DLD1 (cell line): ENCODE results near the gene SLC6A12.
"Not testable (repeated sequence)": the region's sequence is repeated elsewhere in the genome, so short reads cannot be mapped to it uniquely, and the experiment has no call there.

Experiments
- in situ Hi-C: cut with HindIII; loops from 2 replicates; pipeline ENCODE4 v1.10.0; 2017; ENCODE audit warnings: low sequenced_read_pairs

The SLC6A12 gene

DNA sequence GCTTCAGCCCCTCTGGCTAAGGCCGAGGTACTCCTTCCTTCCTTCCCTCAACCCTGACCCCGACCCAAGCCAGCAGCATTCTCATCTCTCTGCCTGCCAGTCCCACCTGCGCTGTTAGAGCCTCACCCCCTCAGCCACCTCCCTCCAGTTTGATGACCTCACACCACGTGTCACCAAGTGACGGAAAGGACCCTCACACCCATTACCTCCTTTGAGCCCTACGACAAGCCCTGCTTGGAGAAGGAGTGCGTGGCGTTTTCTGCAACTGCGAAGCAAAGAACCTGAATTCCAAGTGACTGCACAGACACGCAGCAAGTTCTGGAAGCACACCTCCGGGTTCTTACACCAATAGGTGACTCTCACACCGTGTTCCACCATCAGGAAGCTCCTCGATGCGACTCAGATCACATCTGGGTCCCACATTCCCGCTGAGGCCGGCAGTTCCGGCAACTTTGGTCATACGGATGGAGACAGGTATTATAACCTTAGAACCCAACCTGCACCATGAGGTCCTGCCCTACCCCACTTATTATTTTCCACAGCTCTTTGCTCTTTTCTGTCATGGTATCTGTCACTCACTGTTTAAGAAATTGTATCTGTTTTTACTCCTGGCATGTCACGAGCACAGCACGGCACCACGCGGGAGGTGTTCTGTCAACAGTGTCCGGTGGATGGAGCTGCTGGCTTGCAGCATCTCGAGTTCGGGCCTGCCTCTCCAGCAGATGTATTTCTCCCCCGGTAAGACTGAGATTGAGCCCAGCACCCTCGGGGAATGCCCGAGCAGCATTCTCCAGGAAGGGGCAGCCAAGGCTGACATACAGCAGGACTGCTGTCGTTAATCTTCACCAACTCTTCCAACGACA, 5.0 kb upstream of the SLC6A12 start:
- in situ Hi-C loops: no loop called here

DNA sequence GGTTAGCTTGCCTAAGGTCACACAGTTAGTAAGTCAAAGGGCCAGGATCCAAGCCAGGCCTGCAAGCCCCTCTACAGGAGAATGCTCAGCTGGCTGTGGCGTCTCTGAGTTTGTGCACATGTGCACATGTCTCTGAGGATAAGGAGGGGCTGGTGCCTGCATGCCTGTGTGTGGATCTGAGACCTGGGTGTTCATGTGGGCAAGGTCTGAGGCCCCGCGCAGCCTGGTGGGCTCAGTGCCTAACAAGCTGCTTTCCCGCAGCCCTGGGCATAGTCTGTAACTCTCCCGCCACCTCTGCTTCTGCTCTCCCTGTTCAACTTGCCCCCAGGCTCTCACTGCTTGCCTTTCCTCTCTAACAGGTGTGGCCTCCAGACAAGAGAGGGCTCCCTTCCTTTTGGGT, 4.3 kb upstream of the SLC6A12 start:
- in situ Hi-C loops: no loop called here

DNA sequence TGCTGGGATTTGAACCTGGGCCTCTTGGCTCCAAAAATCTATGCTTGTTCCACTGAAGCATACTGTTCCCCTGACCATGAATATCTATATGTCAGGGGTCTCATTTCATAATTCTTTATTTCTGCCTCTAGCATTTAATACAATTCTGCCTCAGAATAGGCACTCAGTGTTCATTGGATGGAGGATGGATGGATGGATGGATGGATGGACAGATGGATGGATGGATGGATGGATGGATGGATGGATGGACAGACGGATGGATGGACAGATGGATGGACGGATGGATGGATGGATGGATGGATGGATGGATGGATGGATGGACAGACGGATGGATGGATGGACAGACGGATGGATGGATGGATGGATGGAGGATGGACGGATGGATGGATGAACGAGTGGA, 3.1 kb upstream of the SLC6A12 start:
- in situ Hi-C loops: not testable (repeated sequence)

DNA sequence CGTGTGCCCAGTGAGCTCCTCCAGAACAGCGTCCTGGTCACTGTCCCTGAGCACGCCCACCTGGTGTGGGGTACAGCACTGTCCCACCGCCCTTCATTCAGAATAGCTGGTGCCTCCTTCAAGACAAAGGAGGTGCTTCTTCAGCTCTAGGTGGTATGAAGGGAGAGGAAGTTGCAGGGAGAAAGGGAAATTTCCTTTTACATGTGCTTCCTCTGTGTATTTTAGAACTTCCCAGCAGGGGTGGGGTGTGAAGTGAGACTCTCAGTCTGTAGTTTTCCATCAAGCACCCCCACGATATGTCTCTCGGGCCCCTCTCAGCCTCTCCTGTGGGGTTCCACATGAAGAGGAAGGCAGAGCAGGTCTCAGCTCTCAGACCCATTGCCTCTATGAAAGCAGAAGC, 1.2 kb upstream of the SLC6A12 start:
- in situ Hi-C loops: no loop called here

DNA sequence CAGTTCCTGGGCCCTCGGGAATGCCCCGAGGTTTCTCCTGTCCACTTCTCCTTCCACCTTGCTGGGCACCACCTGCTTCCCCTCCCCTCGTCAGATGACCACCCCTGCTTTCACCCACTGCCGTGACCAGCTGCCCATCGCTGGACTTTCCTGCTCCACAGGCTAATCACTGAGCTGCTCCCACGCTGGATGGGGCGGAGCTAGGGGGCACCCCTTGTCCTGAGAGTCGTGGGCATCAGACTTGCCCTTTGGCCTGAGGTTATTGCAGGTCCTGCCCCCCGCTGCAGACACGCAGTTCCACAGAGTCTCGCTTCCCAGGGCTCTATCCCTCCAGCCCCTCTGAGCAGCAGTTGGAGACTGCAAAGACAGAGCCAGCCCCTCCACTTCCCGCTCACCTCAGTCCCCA, 427 bp downstream of the SLC6A12 start:
- in situ Hi-C loops: no loop called here

DNA sequence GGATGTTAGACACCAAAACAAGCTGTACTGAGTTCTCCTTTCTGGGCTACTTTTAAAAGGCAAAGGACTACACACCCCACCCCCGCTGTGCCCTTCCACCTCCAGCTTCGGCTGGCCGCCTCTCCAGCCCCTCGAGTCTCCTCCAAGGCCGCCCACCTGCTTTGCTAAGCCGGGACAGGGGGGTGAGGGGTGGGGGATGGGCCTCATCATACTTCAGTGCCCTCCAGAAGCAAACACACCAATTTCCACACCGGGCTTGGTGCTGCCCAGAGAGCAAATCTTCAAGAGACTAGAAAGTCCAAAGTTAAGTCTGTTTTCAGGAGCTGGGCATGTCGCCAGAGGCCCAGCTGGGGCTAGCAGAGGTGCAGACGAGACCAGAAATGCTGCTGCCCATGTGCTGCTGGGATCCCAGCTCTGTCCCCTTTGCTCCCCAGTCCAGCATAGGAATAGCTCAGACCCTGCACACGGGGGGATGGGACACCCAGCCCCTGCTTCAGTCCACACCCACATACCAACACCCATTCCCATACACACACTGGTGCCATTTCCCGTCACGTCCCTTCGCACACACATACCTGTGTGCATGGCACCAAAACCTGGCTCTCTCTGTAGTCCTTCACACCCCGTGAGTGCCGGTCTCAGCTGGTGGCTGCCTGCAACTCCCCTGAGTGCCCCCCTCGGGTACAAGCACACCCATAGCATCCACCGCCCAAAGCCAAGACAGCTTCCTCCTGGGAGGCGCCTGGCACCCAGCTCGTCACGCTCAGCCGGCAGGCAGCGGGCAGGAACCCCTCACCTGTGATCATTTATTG, 1.0 kb downstream of the SLC6A12 start:
- in situ Hi-C loops: no loop called here

DNA sequence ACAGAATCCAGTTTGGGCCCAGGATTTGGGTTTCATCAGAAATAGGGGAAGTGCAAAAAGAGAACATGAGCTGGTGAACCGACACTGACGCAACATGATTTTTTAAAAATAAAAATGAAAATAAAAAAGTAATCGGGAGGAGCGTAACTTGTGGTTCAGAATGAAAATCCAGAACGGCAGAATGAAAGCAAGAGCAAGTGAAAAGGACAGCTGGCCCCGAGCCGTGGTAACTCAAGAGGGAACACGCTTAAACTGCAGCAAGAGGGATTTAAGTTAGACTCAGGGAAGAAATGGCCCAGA, 1.6 kb downstream of the SLC6A12 start:
- in situ Hi-C loops: no loop called here

DNA sequence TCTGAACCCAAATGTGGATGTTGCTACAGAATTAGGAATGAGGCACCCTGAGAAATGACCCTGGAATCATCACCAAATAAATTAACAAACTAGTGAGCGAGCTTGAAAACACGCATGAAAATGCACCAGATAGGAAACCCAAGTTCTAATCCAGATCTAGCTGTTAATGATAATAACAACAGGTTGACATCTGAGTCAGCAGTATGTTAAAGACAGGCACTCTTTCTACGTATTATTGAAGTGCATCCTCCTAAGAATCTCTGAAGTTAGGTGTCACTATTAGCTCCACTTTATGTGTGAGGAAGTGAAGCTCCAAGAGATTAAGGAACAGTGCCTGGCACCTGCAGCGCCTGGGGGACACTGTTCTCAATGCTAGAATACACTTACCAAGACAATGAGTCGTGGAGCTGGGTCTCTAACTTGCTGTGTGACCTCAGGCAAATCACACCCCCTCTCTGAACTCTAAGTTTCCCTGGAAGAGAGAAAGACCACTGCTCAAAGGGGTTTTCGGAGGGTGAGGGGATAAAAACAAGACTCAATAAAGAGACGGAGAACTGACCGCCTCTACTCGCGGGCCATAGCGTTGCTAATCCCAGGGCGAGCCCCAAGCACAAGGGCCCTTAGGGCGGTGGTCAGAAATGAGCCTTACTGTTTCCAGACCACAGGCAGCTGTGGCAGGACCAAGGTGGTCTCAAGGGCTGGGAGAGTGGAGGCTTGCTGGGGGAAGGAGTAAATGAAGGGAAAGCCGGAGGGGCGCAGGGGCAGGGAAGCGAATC, 2.1 kb downstream of the SLC6A12 start:
- in situ Hi-C loops: no loop called here

DNA sequence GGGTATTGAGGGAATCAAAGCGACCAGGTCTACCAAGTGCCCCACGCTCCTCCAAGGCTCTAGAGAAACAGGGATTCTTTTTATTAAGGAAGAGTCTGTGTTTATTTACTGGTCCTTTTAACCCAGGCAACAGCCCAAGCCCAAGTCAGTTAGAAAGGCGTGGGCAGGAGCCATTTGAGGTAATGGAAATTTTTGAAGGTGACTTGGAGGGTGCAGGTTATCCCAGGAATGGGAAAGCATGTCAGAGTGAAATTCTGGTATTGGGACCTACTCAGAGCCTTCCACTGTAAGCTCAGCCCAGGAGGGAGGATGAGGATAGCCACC, 2.9 kb downstream of the SLC6A12 start:
- in situ Hi-C loops: no loop called here

DNA sequence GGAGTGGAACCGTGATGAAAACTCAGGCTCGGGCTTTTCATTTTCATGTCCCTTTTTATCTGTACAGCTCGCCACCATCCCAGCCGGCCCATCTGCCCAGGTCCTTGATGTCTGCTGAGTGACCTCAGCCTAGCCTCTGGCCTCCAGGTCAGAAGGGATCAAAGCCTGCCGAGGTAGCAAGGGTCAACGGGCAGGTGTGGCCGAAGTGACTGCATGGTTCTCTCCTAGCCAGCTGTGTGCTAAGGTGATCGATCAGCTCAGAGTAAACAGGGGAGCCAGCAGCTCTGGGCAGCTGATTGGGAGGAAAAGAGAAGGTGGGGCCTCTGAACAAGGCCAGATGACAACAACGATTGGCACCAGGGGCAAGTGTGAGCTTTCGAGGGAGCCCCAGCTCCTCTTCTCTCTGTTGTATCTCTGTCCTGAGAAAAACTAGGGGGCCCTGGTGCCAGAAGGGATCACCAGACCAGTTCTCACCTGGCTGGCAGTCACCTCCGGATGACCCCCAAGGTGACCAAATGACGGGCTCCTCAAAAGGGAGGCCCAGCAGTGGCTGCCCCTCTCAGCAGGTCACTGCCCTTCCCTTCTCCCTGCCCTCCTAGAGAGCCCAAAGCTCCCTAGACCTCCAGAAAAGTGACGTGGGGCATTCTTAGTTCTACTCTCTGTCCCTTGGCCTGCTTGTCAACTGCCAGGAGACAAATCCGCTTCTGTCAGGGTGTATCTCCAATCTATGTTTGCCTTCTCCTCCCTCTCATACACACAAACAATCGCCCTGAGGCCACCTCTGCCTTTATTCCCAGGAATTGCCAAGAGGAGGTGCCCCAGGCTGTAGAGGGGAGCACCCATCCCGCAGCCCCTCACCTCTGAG, 3.4 kb downstream of the SLC6A12 start:
- in situ Hi-C loops: no loop called here

DNA sequence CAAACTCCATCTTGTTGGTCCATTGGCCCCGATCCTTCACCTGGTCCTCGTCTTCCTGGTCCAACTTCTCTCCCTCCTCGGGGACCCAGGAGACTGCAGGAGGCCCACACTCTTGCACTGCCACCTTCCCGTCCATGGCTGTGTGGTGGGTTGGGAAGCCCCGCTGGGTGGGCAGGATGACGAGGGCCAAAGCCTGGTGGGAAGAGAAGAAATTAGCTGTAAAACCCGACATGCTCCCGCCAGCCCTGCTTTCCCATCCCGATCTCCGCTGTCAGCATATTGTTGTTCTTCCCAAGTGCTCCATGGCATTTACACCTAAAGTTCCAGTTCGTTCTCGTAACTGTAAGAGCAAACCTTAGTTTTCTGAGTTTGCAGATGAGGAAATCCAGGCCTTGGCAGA, 4.1 kb downstream of the SLC6A12 start:
- in situ Hi-C loops: no loop called here

DNA sequence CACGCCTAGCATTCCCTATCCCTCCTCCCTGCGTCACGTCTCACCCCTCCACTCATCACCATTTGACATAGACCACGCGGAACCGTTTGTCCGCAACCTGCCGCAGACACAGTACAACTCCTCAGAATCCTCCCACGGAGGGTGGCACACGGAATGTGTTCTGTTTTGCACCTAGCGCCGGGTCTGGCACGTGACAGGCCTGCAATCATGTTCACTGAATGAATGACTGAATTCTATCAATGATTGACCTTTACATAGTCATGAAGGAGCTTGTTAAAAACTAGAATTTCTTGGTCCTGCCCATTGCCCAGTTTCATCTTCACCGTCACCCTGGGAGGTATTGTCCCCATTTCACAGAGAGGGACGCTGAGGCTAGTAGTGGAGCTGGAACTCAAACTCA, 4.7 kb downstream of the SLC6A12 start:
- in situ Hi-C loops: no loop called here

DNA sequence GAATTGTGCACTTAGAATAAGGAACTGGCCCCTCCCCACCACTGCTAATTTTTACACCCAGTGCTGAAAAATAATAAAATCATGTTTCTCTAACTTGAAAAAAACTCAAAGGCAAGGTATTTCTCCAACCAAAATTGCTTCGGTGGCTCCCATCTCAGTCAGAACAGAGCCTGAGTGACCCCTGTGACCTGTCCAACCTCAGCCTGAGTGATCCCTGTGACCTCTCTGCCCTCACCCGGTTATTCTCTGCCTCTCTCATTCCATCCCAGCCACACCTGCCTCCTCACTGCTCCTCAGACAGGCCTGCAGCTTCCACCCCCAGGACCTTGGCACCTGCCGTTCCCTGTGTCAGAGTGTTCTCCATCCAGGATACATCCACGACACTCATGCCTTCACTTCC, 5.1 kb downstream of the SLC6A12 start:
- in situ Hi-C loops: no loop called here

DNA sequence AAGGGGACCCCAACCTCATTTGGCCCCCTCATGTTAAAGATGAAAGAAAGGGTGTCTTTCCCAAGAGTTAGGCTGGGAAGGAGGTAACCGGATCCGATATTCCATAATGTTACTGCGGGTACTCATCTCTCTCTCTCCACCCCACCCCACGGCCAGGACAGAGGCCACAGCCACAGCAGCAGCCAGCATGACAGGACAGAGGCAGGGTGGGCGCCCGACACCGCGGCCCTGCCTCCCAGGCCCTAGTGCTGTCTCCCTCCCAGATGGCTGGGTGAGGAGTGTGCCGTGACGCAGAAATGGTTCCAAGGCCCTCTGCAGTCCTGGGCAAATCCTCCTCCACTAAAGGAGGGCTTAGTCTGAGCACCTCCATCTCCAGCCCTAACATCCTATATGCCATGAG, 6.2 kb downstream of the SLC6A12 start:
- in situ Hi-C loops: no loop called here

DNA sequence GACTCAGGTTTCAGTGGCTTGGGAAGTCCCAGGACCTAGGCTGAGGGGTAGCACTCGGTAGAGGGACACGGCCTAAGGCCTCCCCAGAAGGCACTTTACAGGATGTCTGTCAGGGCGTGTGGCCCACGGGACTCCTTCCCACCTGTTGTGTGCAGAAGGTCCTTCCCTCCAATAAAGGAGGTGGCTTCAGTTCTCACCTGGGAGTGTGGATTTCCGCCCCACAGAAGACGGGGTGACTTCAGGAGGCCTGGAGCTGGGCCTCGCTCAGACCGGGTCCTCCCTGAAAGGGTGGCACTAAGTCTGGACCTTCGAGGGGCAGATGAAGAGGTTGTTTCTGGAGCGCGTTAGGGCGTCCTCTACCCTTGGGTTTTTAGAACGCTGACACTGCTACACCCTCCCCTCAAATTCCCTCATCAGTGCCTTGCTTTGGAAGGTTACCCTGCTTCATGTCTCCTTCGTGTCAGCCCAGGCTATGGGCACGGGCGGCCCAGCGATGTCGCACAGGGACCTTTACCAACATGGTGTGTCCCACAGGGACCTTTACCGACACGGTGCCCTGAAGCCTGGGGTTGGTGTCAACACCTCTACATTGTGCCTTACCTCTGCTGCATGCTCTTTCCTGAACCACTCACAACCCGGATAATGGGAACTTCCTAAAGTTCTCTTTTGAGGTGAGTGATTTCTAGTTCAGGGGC, 7.1 kb downstream of the SLC6A12 start:
- in situ Hi-C loops: no loop called here

DNA sequence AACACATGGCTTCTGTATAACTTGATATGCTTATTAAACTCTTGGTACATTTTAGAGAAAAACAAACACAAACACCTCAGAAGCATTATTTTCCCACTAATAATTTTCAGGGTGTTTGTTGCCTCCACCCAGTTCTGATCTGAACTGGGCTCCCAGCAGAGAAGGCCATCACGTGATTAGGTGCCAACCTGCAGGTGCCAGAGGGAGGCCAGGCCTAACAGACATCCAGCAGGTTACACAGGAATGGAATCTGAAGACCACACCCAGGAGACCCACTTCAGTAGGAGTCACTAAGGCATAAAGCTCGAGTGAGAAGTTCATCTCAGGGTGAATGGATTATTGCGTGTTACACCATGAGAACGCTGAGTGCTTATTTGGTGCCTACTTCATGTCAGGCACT, 8.9 kb downstream of the SLC6A12 start:
- in situ Hi-C loops: no loop called here

DNA sequence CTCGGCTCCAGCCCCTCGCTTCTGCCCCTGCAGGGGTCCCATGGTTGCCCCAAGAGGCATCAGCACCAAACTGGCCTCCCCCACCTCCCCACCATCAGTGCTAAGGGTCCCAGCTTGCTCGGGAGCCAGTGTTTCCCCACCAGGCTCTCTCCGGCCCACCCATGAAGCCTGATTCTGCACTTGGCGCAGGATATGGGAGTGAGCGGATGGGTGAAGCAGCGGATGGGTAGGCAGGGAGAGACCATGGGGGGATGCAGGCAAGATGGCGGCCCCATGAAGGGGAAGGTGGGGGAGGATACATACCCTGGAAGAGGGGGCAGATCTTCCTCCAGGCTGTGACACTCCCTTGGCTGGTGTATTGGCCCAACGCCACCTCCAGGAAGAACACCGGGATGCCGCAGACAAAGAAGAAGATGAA, 9.7 kb downstream of the SLC6A12 start:
- in situ Hi-C loops: no loop called here

DNA sequence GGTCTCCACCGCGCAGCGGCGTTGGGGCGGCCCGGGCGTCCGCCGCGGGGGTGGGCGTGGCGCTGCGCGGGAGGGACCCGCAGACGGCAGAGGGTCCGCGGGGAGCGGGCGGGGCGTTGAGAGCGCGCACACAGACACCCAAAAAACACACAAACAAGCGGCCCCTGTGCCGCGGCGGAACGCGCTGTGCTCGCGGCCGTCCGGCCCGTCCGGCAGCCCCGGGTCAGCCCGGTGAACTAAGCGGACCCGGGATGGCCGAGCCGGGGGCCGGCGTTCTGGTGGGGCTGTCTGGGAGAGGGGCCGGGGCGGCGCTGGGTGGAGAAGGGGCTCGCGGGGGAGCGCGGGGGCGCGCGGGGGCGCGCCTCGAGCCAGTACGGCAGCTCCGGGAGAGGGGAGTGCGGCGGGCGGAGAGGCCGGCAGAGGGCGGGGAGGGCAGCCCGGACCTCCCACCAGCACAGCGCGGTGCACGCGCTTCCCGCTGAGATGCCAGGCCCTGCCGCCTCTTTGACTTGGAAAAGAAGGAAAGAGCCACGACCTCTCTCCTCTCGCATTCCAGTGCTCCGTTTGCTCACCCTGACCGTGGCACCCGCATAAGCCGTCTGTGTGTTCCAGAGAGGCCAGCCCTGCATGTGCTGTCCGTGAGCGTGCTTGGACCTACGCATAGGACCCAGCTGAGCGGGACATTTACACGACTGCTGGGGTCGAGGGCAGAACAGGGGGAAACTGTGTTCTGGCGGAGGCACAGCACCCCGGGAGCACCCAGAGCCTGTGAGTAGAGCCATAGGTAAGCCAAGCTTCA, 10.3 kb downstream of the SLC6A12 start:
- in situ Hi-C loops: no loop called here

DNA sequence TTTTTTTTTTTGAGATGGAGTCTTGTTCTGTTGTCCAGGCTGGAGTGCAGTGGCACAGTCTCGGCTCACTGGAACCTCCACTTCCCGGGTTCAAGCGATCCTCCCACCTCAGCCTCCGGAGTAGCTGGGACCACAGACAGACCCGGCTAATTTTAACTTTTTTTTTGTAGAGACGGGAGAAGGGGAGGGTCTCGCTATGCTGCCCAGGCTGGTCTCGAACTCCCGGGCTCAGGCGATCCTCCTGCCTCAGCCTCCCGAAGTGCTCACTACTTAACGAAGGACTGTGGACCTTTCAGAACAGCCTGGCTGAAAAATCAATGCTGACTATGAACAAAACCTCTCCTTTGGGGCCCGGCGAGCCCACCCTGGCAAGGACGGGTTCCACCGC, 10.9 kb downstream of the SLC6A12 start:
- in situ Hi-C loops: no loop called here
